Measurements from ENCODE around the gene GALNT17.

GALNT17 gene

GRCh38 chr7:71422104-71422503, 290.2 kb downstream of the GALNT17 start:
- no peak for TF ChIP-seq CTCF (IDR thresholded peaks at IDR 0.05; ENCODE audit: borderline replicate concordance, control extremely low read depth, extremely low read depth, insufficient read depth, missing control alignments)
- in situ Hi-C loops (cut with MboI; ENCODE audit: low sequenced_read_pairs, unreplicated experiment) = no loop called here
- DNase-seq (ENCODE audit: low spot score) = no peak

GRCh38 chr7:71424166-71425035, 292.5 kb downstream of the GALNT17 start:
- no peak for TF ChIP-seq CTCF (IDR thresholded peaks at IDR 0.05; ENCODE audit: borderline replicate concordance, control extremely low read depth, extremely low read depth, insufficient read depth, missing control alignments)
- DNase-seq (ENCODE audit: low spot score) = no peak
- in situ Hi-C loops (cut with MboI; ENCODE audit: low sequenced_read_pairs, unreplicated experiment) = no loop called here

- no peak for DNase-seq (ENCODE audit: low spot score)
- in situ Hi-C loops (cut with MboI; ENCODE audit: low sequenced_read_pairs, unreplicated experiment) = no loop called here
- no peak for TF ChIP-seq CTCF (IDR thresholded peaks at IDR 0.05; ENCODE audit: borderline replicate concordance, control extremely low read depth, extremely low read depth, insufficient read depth, missing control alignments)
These were observed 297.1 kb downstream of the GALNT17 start for GRCh38 chr7:71429083-71429482.

- no peak for DNase-seq (ENCODE audit: low spot score)
- no peak for TF ChIP-seq CTCF (IDR thresholded peaks at IDR 0.05; ENCODE audit: borderline replicate concordance, control extremely low read depth, extremely low read depth, insufficient read depth, missing control alignments)
- in situ Hi-C loops (cut with MboI; ENCODE audit: low sequenced_read_pairs, unreplicated experiment) = no loop called here
These were observed 298.3 kb downstream of the GALNT17 start for GRCh38 chr7:71430246-71430645.

GRCh38 chr7:71439321-71439720, 307.4 kb downstream of the GALNT17 start:
- in situ Hi-C loops (cut with MboI; ENCODE audit: low sequenced_read_pairs, unreplicated experiment) = no loop called here
- DNase-seq (ENCODE audit: low spot score) = no peak
- no peak for TF ChIP-seq CTCF (IDR thresholded peaks at IDR 0.05; ENCODE audit: borderline replicate concordance, control extremely low read depth, extremely low read depth, insufficient read depth, missing control alignments)

GRCh38 chr7:71442492-71443190, 310.7 kb downstream of the GALNT17 start:
- in situ Hi-C loops (cut with MboI; ENCODE audit: low sequenced_read_pairs, unreplicated experiment) = no loop called here
- no peak for DNase-seq (ENCODE audit: low spot score)
- TF ChIP-seq CTCF (IDR thresholded peaks at IDR 0.05; ENCODE audit: borderline replicate concordance, control extremely low read depth, extremely low read depth, insufficient read depth, missing control alignments) = no peak
